GM23248 (cell line): ENCODE measurements around the gene EFNB3. TPM values are rescaled to one million over a fixed set of nuclear protein-coding genes. Genes with fewer than 3 reads are reported as not detected.

Experiments used
- DNase-seq: peaks from one replicate; pipeline ENCODE4 v3.0.0-alpha.2; 2015
- H2AFZ ChIP-seq: fragments of 200-600 bp; sonication (generic); 2 replicates; pipeline ENCODE4 v1.6.1; 2016; ENCODE audit warnings: antibody characterized with exemption
- H3F3A ChIP-seq: fragments of 200-600 bp; sonication (generic); 2 replicates; pipeline ENCODE4 v1.6.1; 2016; ENCODE audit warnings: mild to moderate bottlenecking, antibody characterized with exemption, mixed run types; ENCODE audit not compliant: insufficient read depth
- H3K27ac ChIP-seq: fragments of 200-600 bp; sonication (generic); 2 replicates; pipeline ENCODE4 v1.5.1; 2016; ENCODE audit warnings: mild to moderate bottlenecking
- H3K27me3 ChIP-seq: fragments of 200-600 bp; sonication (generic); replicated peaks from 2 replicates; pipeline ENCODE4 v1.6.1; 2016; ENCODE audit warnings: mild to moderate bottlenecking; ENCODE audit not compliant: insufficient read depth
- H3K36me3 ChIP-seq: fragments of 200-600 bp; sonication (generic); 2 replicates; pipeline ENCODE4 v1.6.1; 2016; ENCODE audit warnings: low read depth, mild to moderate bottlenecking
- H3K4me1 ChIP-seq: fragments of 200-600 bp; sonication (generic); 2 replicates; pipeline ENCODE4 v1.6.1; 2016; ENCODE audit warnings: mild to moderate bottlenecking; ENCODE audit not compliant: insufficient read depth
- H3K4me2 ChIP-seq: fragments of 200-600 bp; sonication (generic); one replicate; pipeline ENCODE4 v1.6.1; 2016; ENCODE audit warnings: mild to moderate bottlenecking; ENCODE audit not compliant: unreplicated experiment
- H3K4me3 ChIP-seq: fragments of 200-600 bp; sonication (generic); 2 replicates; pipeline ENCODE4 v1.5.1; 2016; ENCODE audit warnings: mild to moderate bottlenecking
- H3K79me2 ChIP-seq: fragments of 200-600 bp; sonication (generic); 2 replicates; pipeline ENCODE4 v1.6.1; 2016; ENCODE audit warnings: mild to moderate bottlenecking; ENCODE audit not compliant: insufficient read depth
- H3K9ac ChIP-seq: fragments of 200-600 bp; sonication (generic); 2 replicates; pipeline ENCODE4 v1.6.1; 2016; ENCODE audit warnings: mild to moderate bottlenecking
- H3K9me2 ChIP-seq: fragments of 200-600 bp; sonication (generic); 2 replicates; pipeline ENCODE4 v1.6.1; 2016; ENCODE audit warnings: mixed run types, mild to moderate bottlenecking, moderate library complexity; ENCODE audit not compliant: insufficient read depth
- H3K9me3 ChIP-seq: fragments of 200-600 bp; sonication (generic); one replicate; pipeline ENCODE4 v1.6.1; 2017; ENCODE audit warnings: low read depth
- H4K20me1 ChIP-seq: fragments of 200-600 bp; sonication (generic); 2 replicates; pipeline ENCODE4 v1.6.0; 2016; ENCODE audit not compliant: insufficient read depth
- EZH2 ChIP-seq: fragments of 200-600 bp; sonication (generic); IDR thresholded peaks from 2 replicates; pipeline ENCODE4 v1.6.1; 2018; ENCODE audit warnings: antibody characterized with exemption, mild to moderate bottlenecking; ENCODE audit not compliant: insufficient read depth, poor library complexity, severe bottlenecking
- EZH2phosphoT487 ChIP-seq: fragments of 200-600 bp; sonication (generic); IDR thresholded peaks from 2 replicates; pipeline ENCODE4 v1.6.1; 2018; ENCODE audit warnings: antibody characterized with exemption, moderate library complexity, mild to moderate bottlenecking, low read depth; ENCODE audit not compliant: insufficient read depth
- WGBS, 2 experiments: methylation state at CpG; one replicate each; pipeline ENCODE4 v1.1.6; 2015 to 2017; ENCODE audit warnings: low lambda C conversion rate in 2 of 2, low coverage in 1 of 2; ENCODE audit errors: missing lambda C conversion rate in 2 of 2; 5-methylcytosine and 5-hydroxymethylcytosine counted together
- in situ Hi-C: fragments of 300-500 bp; cut with MboI; formaldehyde crosslinking; loops from 2 replicates; pipeline ENCODE4 v1.15.0; 2020
- polyA plus RNA-seq: library from polyadenylated mRNA; unstranded; fragments of >200 nt; fragmentation: Nextera tagmentation; extraction: Ambion mirVana; gene quantifications from 2 replicates; pipeline ENCODE4 v1.2.1, GENCODE V29; 2016
- total RNA-seq: library from RNA; depleted of rRNA; stranded (reverse); fragments of >200 nt; shearing (Covaris generic); gene quantifications from 2 replicates; pipeline ENCODE4 v1.2.3, GENCODE V29; 2014

EFNB3 gene
- total and polyA plus RNA-seq, 2 experiments from 2014 or later, result 0.99 to 1.8 TPM

DNA sequence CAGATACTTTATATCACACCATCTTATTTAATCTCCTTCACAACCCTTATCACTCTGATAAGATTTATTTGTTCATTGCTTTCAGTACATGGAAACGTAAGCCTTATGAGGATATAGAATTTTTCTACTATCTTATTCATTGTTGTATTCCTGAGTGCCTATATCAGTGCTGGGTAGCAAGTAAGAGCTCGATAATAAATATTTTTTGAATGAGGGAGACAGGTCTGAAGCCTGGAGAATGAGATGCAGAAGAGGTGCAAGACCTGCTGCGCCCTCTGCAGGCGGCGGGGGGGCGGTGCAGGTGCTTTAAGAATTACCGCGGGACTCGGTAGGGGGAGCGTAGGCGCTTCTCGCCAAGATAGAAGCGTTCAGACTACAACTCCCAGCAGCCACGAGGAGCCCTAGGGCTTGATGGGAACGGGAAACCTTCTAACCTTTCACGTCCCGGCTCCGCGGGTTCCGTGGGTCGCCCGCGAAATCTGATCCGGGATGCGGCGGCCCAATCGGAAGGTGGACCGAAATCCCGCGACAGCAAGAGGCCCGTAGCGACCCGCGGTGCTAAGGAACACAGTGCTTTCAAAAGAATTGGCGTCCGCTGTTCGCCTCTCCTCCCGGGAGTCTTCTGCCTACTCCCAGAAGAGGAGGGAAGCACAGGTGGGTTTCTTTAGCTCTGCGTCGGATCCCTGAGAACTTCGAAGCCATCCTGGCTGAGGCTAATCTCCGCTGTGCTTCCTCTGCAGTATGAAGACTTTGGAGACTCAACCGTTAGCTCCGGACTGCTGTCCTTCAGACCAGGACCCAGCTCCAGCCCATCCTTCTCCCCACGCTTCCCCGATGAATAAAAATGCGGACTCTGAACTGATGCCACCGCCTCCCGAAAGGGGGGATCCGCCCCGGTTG, 16.8 kb upstream of the EFNB3 start, which contains the start of gene WRAP53:
WRAP53 (plus strand) TSS at position 570 of the 900 bp plus-strand sequence; CDS start at position 742, 172 bp downstream.
- Histone ChIP-seq H3K4me1 (peaks cover 23% of the 10 kb centered on the region), H4K20me1 (no peaks in the 10 kb centered on the region), H3F3A (peaks cover 30% of the 10 kb centered on the region), H3K36me3 (no peaks in the 10 kb centered on the region), H3K4me3 (peak within 1 kb of the TSS; percentile 100), H3K4me2 (peak within 1 kb of the TSS; percentile 96), H3K9ac (peak within 1 kb of the TSS; percentile 100), H3K27ac (peak within 1 kb of the TSS; percentile 100), H2AFZ (peak within 1 kb of the TSS; percentile 85), H3K79me2 (peaks cover 55% of the 10 kb centered on the region), H3K9me3 (no peaks in the 10 kb centered on the region), H3K27me3 (no peaks in the 10 kb centered on the region), H3K9me2 (no peaks in the 10 kb centered on the region)
- DNase-seq, result peak; percentile 100
- WGBS, 2 experiments, result 1% methylated on average over 50 to 51 of the region's 51 CpGs
- in situ Hi-C loops, result no loop called here
- TF ChIP-seq EZH2phosphoT487, result no peak
- no peak for TF ChIP-seq EZH2

DNA sequence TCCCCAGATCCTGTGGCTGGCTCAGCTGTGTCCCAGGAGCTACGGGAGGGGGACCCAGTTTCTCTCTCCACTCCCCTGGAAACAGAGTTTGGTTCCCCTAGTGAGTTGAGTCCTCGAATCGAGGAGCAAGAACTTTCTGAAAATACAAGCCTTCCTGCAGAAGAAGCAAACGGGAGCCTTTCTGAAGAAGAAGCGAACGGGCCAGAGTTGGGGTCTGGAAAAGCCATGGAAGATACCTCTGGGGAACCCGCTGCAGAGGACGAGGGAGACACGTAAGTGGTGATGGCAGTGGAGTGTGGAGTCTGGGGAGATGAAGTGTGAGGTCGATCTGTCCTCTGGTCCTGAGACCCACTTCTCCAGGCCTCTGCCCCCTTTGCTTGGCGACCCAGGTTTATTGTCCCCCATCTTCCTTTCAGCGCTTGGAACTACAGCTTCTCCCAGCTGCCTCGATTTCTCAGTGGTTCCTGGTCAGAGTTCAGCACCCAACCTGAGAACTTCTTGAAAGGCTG, 16.1 kb upstream of the EFNB3 start:
- H4K20me1 ChIP-seq, result no peaks in the 10 kb centered on the region
- TF ChIP-seq EZH2 (no peak), EZH2phosphoT487 (no peak)
- in situ Hi-C loops, result no loop called here
- no peaks in the 10 kb centered on the region for H3K9me3 ChIP-seq
- H3K9ac ChIP-seq, result peak overlapping the region; percentile 88
- H3K27me3 ChIP-seq, result no peaks in the 10 kb centered on the region
- H3K4me1 ChIP-seq, result peaks cover 23% of the 10 kb centered on the region
- peaks cover 48% of the 10 kb centered on the region for H3K79me2 ChIP-seq
- H3K27ac ChIP-seq, result peak overlapping the region; percentile 57
- H3K4me3 ChIP-seq, result peak overlapping the region; percentile 84
- WGBS, 2 experiments, result 8 to 13% methylated on average over 13 of the region's 13 CpGs
- peak; percentile 32 for DNase-seq
- no peaks in the 10 kb centered on the region for H3K36me3 ChIP-seq
- peaks cover 30% of the 10 kb centered on the region for H3F3A ChIP-seq
- H2AFZ ChIP-seq, result peak overlapping the region; percentile 85
- H3K9me2 ChIP-seq, result no peaks in the 10 kb centered on the region
- peak overlapping the region; percentile 93 for H3K4me2 ChIP-seq

DNA sequence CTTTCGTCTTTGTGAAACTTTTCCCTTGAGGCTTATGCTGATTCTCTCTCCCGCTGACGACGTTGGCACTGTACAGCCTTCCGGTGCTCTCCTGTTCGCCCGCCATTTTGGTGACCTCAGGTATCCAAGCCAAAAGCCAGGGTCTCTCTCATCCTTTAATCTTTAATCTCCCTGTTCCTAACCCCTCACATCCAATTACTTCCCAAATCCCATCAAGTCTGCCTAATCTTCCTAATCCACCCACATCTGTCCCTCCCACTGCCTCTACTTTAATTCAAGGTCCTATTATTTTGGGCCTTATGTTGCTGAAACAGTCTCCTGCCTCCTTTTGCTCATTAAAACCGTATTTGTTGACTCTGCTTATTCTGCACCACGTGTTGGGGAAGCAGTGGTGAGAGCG, 9.4 kb upstream of the EFNB3 start:
- Histone ChIP-seq H2AFZ (no peak overlapping the region), H3K79me2 (peaks cover 5% of the 10 kb centered on the region; the same call in 1 of the 2 replicates), H3K27ac (no peak overlapping the region), H3K4me3 (no peak overlapping the region), H3K27me3 (no peaks in the 10 kb centered on the region), H3K36me3 (peaks cover 3% of the 10 kb centered on the region; the same call in 1 of the 2 replicates), H3K9ac (no peak overlapping the region), H3K9me2 (no peaks in the 10 kb centered on the region), H3K9me3 (no peaks in the 10 kb centered on the region), H3F3A (no peaks in the 10 kb centered on the region), H4K20me1 (no peaks in the 10 kb centered on the region), H3K4me1 (no peaks in the 10 kb centered on the region), H3K4me2 (no peak overlapping the region)
- WGBS, 2 experiments, result 87 to 97% methylated on average over 10 of the region's 10 CpGs
- no peak for DNase-seq
- in situ Hi-C loops, result no loop called here
- TF ChIP-seq EZH2phosphoT487, result no peak
- no peak for TF ChIP-seq EZH2

DNA sequence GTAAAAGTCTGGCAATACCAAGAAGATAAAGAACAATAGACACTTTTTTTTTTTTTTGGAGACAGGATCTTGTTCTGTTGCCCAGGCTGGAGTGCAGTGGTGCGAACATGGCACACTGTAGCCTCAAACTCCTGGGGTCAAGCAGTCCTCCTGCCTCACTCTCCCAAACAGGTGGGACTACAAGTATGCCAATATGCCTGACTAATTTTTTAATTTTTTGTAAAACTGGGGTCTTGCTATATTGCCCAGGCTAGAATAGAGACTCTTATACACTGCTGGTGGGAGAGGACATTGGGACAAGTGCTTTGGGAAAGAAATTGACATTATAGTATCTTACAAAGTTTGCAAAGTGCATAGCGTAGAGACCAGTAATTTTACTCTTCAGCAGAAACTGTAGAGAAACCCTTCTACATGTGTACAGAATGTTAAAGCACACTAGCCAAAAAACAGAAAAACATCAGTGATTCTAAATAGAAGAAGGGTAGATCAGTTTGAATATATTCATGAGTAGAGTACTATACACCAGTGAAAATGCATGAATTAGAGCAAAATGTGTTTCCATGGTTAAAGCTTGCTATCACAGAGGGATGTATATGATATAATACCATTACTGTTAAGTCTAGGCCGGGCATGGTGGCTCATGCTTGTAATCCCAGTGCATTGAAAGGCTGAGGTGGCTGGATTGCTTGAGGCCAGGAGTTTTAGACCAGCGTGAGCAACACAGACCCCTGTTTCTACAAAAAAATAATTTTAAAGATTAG, 7.0 kb upstream of the EFNB3 start:
- H3K4me1 ChIP-seq, result no peaks in the 10 kb centered on the region
- H3K4me2 ChIP-seq, result no peak overlapping the region
- H3K79me2 ChIP-seq, result no peaks in the 10 kb centered on the region
- no peaks in the 10 kb centered on the region for H4K20me1 ChIP-seq
- no peaks in the 10 kb centered on the region for H3K27me3 ChIP-seq
- H3K36me3 ChIP-seq, result peaks cover 3% of the 10 kb centered on the region; the same call in 1 of the 2 replicates
- H3K9me3 ChIP-seq, result no peaks in the 10 kb centered on the region
- H2AFZ ChIP-seq, result no peak overlapping the region
- in situ Hi-C loops, result no loop called here
- H3K9ac ChIP-seq, result no peak overlapping the region
- no peak overlapping the region for H3K4me3 ChIP-seq
- no peaks in the 10 kb centered on the region for H3F3A ChIP-seq
- no peak for TF ChIP-seq EZH2phosphoT487
- no peak for TF ChIP-seq EZH2
- H3K27ac ChIP-seq, result no peak overlapping the region
- H3K9me2 ChIP-seq, result no peaks in the 10 kb centered on the region
- 96 to 98% methylated on average over 4 of the region's 4 CpGs for WGBS, 2 experiments
- no peak for DNase-seq
